HG02884 (cell line): ENCODE measurements around the gene TLR7.

Experiments used
- ATAC-seq: cut with Tn5 transposase; IDR thresholded peaks from one replicate; pipeline ENCODE4 v1.9.1; 2021; ENCODE audit warnings: mild to moderate bottlenecking, moderate library complexity; ENCODE audit not compliant: unreplicated experiment

The TLR7 gene

DNA sequence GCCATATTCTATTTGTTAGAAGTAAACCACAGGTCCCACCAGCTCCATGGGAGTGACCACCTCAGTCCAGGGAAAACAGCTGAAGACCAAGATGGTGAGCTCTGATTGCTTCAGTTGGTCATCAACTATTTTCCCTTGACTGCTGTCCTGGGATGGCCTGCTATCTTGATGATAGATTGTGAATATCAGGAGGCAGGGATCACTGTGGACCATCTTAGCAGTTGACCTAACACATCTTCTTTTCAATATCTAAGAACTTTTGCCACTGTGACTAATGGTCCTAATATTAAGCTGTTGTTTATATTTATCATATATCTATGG is 55.7 kb downstream of the TLR7 start:
- ATAC-seq: no peak

DNA sequence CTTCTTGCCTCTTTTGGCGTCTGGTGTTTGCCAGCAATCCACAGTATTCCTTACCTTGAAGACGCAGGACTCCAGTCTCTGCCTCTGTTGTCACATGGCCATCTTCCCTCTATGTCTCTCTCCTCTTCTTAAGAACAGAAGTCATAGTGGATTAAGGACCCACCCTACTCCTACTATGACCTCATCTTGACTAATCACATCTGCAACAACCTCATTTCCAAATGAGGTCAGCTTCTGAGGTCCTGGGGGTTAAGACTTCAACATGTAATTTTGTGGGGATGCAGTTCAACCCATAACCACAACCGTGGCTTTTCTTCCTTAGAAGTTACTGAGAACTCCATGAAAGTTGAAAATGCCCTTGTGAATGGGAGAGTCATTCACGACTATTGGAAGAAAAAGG is 62.8 kb downstream of the TLR7 start:
- ATAC-seq: no peak

DNA sequence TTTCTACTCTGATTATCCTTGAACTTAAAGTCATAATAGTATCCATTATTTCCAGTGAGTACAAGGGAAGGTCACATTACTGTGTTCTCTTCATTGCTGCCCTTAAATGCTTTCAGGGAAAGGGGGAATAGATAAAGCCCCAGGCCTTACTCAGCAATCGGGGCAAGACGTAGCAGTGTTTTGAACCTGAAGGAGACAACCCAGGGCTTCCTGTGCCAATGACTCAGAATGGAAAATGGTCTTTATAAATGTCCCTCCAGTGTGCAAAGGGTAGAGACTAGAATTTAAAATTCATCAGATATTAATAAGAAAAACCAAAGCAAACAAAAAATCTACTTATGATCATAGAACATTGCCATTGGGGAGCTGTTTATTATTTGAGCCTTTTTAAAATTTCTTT is 63.3 kb downstream of the TLR7 start:
- ATAC-seq: no peak

DNA sequence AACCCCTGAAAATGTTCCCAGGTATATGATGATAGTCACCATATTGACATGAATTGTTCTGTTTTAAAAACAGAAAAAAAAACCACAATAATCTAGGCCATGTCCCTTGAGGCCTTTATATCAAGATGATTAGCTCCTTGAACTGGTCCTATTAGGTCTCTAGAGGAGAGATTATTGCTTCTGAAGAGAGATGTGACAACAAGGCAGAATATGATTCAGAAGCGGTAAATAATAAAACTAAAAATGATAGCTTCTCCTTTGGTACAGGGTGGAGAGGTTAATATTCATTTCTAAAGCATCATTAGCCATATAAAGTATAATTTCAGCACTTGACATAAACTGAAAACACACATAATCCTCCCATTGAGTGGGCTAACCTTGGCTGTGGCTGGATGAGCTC is 65.4 kb downstream of the TLR7 start:
- no peak for ATAC-seq

DNA sequence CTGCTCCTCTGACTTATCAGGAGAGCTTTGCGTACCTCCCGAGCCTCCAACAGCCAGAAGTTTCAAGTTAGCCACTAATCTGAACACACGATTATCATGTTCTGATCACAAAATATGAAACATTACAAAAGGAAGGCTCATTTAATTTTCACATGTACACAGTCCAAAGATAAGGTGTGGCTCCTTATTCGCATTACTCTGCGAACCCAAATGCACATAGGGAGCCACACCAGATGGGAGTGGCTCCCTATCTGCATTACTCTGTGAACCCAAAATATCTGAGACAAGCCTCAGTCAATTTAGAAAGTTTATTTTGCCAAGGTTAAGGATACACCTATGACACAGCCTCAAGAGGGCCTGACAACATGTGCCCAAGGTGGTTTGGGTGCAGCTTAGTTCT is 68.0 kb downstream of the TLR7 start:
- no peak for ATAC-seq

DNA sequence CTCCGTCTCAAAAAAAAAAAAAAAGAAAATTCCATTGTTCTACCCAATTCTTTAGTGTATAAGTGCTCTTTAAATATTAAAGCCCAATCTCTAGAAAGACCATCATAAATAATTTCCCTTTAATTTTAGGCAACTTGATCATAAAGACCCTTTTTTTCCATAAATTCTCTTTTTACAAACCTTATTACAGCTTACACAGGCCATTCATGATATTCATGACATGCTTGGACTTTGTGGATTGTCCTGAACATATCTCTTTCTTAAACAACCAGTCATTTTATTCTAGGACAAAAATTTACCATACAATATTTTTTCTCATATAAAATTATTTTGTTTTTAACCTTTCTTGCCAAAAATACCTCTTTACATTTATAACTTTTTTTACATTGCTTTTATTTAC is 70.1 kb downstream of the TLR7 start:
- no peak for ATAC-seq
